ENCODE data around the gene COL5A1.
"Not testable (repeated sequence)": the region's sequence is repeated elsewhere in the genome, so short reads cannot be mapped to it uniquely, and the experiment has no call there.

COL5A1 gene

DNA sequence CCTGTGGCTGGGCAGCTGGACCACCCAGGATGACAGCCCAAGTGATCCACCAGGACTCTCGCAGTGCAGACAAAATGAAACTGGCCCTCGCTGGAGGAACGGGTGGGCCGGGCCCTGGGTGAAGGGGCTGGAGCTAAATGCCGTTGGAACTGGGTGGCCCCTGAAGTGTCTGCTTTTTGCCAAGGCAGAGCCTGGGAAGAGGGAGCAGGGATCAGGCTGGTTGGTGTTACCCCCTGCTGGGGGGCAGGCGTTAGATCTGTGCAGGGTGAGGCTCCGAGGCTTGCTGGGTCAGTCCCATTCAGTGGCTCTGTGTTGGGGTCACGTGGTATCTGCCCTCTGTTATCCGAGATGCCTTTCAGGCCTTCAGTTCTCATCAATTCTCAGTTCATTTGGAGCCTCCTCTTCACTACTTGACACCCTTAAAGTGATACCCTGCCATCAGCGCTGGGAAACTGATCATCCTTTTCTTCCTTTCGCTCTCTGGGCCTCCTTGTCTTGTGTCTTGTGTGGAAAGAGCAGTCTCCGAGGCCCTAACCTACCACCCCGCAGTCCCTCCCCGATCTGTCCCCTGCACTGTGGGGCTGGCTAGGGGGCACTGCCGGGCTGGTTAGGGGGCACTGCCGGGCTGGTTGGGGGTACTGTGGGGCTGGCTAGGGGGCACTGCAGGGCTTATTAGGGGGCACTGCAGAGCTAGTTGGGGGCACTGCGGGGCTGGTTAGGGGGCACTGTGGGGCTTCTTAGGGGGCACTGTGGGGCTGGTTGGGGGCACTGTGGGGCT is 37.3 kb downstream of the COL5A1 start:
- DNase-seq (ENCODE audit: low spot score), result no peak

DNA sequence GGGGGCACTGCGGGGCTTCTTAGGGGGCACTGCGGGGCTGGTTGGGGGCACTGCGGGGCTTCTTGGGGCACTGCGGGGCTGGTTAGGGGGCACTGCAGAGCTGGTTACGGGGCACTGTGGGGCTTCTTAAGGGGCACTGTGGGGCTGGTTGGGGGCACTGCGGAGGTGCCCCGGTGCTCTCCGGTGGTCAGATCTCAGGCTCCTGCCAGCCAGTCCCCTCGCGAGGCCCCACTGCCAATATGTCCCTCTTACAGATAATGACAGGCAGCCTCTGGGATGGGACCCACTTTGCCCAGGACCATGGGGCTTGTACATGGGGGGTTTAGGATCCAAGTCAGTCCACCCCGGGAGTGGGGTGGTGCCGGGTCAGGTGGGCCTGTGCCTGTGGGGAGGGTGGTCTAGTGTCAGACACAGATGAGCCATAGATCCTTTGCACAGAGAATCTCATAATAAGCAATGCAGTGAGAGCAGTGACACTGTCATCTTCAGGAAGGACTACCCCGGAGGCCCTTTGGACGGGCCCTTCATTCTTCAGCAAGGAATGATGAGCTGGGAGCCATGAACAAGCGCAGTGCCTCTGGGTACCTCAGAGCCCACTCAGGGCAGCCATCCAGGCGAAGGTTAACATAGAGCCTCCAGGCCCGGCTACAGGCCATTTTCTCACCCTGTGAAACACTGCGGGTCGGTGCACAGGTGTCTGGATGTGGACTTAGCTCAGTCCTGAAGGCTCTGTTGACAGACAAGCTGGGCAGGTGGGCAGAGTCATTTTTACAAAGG is 38.2 kb downstream of the COL5A1 start:
- no peak for DNase-seq (ENCODE audit: low spot score)

DNA sequence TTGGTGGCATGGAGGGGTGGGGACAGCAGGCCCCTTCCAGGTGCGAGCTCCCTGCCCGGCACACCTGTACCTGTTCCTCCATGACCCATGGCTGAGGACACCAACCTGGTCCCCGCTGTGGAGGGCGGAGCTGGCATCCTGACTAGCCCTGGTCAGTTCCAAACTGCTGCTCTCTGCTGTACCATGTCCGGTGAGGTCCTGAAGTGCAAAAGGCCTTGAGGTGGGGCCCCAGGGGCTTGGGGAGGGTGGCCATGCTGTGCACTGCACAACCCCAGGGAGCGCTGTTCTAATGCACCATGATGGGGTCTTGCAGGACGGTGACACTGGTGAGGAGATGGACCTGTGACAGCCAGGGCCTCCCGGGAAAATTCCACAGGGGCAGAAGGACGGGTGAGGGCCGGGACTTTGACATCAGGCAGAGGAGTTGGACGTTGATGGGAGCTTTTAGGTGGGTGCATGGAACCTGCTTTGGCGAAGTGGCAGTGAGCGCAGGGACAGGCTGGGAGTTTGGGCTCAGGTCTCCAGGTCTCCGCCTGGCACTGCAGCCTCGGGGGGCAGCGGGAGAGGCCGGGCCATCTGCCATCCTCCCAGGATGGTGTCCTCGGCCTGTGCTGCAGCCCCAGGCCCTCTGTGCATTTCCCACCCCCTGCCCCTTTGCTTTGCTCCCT is 38.9 kb downstream of the COL5A1 start:
- DNase-seq (ENCODE audit: low spot score), result no peak

DNA sequence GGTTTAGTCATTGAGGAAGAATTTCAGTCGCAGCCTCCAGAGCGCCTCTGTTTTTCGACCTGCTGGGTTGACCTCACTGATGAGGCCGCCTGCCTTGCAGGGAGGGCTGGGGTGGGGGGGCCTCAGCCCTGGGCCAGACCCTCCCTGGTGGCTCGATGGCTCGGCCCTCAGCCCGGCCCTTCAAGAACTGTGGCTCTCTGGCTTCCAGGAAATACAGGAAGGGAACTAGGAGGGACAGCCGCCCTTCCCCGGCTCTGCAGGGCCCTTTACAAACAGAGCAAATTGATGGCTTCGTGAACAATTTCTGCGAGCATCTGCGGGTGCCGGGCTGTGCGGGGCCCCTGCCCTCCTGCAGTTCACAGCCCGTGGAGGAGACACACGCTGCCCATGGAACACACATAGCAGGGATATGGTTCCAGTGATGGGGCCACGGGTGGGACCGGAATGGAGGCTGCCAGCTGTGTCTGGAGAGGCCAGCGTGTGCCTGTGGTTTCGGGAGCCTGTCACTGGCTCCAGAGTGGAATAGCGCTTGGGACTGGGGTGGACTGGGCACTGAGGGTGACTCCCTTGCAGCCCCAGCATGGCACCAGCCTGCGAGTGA is 39.6 kb downstream of the COL5A1 start:
- DNase-seq (ENCODE audit: low spot score), result no peak

DNA sequence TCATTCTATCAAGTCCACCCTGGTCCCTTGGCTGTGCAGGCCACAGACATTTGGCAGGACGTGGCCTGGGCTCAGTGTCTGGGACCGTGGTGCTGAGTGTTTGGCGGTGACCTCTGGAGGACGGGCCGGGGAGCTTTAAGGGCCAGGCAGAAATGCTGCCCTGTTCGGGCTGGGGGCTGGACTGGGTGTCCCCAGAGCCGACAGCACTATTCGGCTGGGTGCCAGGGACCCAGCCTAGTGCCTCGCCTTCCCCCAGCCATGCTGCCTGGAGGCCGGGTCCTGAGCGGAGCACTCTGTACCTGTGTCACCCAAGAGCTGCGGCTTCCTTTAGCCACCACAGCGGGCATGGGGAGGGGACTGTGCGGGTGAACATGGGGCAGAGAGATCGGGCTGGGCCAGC is 40.4 kb downstream of the COL5A1 start:
- no peak for DNase-seq (ENCODE audit: low spot score)

DNA sequence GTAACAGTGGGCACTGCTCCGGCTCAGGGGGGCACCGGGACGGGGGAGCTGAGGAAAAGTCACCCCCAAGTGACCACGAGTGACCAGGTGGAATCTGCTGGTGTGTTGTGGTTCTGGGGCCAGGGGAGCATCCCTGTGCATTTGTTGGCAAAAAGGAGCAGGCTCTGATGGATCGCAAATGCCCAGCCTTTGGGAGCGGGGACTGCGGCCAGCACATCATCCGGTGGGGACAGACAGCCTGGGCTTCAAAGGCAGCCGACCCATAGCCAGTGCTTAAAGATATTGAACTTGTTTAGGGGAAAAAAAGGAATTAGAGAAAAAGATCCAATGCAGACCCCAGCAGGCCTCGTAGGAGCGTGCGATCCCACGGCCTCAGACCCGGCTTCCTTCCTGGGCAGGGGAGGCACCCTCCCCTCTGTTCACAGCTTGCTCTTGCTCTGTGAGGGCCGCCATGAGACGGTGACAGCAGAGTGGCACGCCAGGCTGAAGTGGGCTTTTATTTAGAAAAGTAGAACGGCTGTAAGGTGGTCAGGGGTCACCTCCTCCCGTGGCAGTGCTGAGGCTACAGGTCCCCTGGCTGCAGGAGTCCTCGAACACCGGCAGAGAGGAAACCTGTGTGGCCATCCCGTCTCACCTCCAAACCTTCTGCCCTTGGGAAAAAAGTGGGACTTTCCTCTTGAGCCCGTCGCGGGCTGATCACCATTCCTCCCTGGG is 41.2 kb downstream of the COL5A1 start:
- no peak for DNase-seq (ENCODE audit: low spot score)

DNA sequence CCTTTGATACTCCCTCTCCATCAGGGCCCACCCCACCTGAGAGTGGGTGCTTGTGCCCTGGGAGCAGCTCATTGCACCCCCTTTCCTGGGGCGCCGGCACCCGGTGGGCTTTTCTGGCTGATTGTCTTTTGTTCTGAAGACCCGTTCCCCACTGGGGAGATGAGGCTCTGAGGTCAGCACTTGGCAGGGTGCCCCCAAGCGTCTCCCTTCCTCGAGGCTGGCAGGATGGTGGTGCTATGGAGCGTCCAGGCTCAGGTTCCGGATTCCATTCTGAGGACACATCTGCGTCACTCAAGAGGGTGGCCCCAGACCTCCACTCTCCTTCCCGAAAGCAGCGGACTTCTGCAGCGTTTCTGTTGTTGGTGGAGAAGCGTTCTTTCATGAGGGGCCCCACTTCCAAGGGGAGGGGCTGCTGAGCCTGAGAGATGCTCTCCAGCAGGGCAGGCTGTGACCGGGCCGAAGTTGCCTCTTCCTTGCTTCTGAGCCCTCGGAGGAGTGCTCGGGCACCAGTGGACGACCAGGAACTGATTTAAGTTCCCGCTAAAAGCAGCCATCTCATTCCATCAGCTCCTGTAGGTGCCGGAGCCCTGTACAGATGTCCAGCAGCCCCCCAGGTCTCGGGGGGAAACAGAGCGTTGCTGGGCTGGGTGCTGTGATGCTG is 42.2 kb downstream of the COL5A1 start:
- DNase-seq (ENCODE audit: low spot score), result no peak

DNA sequence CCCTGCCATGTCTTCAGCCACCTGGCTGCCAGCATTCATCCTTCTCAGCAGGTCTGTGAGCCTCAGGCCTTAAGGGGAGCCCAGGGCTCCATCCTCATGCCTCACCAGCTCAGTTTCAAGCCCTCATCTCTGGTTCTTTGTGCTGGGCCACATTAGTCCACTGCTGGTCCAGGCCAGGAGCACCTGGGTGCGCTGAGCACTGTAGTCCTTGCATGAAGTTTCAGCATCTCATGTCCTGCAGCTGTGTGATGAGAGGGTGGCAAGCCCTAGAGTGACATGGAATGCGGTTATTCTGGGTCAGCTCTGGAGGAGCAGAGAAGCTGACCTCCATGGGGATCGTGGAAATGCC is 42.7 kb downstream of the COL5A1 start:
- DNase-seq (ENCODE audit: low spot score), result no peak

DNA sequence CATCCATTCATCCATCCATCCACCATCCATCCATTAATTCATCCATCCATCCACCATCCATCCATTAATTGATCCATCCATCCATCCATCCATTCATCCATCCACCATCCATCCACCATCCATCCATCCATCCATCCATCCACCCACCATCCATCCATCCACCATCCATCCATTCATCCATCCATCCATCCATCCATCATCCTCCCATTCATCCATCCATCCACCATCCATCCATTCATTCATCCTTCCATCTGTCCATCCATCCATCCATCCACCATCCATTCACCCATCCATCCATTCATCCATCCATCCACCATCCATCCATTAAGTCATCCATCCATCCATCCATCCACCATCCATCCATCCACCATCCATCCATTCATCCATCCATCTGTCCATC is 43.3 kb downstream of the COL5A1 start:
- not testable (repeated sequence) for DNase-seq (ENCODE audit: low spot score)

DNA sequence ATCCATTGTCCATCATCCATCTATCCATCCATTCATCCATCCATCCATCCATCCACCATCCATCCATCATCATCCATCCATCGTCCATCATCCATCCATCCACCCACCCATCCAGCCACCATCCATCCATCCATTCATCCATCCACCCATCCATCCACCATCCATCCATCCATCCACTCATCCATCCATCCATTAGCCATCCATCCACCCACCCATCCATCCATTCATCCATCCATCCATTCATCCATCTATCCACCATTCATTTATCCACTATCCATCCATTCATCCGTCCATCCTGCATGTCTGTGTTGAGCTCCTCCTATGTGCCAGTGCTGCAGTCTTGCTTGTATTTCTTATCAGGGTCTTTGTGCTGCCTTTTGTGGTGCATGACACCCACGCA is 44.2 kb downstream of the COL5A1 start:
- no peak for DNase-seq (ENCODE audit: low spot score)

DNA sequence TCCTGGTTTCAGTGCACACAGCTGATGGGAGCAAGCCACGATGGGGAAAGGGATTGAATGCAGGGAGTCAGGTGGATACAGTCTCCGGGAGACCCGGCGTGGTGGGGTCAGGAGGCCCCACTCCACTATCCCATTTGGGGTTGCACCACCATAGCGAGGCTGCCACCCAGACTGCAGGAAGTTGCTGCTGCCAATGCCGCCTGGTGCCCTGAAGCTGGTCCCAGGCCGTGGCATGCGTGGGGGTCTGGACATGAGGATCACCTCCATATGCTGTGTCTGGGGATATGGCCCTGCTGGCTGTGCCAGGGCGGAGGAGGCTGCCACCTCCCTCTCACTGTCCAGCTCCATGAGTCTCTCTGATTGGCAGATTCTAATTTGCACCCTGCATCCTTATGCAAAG is 45.3 kb downstream of the COL5A1 start:
- DNase-seq (ENCODE audit: low spot score), result no peak

DNA sequence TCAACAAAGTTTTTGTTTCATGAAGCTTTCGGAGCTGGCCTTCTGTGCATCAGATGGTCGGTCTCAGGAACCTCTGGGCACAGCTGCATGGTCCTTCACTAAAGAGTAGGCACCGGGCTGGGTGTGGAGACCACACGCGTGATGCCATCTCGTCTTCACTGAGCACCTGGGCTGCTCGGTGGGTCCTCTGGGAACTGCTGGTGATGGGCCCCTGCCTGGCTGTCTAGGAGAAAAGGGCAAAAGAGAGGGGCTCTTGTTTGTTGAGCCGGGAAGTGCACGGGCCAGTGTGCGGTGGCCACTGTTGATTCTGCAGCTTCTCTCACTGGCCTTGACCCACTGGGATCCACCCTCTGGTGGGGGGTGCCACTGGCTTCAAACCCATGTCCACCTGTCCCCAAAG is 46.0 kb downstream of the COL5A1 start:
- DNase-seq (ENCODE audit: low spot score), result no peak

DNA sequence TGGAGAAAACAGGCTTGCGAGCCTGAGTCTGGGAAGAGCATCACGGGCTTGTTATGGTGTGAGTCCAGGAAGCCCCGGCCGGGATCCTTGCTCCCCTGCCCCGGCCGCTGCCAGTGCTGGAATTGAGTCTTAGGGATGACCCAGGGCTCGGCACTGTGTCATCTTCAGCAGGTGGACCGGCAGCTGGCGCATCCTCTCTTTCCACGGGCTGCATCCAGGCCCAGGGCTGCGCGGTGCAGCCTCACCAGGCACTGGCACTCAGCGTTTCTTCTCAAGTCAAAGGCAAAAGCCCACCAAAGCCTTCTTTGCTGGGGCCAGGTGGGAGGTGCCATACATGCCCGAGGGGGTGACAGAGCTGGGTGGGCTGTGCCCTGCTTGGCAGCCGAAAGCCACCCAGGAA is 46.6 kb downstream of the COL5A1 start:
- no peak for DNase-seq (ENCODE audit: low spot score)

DNA sequence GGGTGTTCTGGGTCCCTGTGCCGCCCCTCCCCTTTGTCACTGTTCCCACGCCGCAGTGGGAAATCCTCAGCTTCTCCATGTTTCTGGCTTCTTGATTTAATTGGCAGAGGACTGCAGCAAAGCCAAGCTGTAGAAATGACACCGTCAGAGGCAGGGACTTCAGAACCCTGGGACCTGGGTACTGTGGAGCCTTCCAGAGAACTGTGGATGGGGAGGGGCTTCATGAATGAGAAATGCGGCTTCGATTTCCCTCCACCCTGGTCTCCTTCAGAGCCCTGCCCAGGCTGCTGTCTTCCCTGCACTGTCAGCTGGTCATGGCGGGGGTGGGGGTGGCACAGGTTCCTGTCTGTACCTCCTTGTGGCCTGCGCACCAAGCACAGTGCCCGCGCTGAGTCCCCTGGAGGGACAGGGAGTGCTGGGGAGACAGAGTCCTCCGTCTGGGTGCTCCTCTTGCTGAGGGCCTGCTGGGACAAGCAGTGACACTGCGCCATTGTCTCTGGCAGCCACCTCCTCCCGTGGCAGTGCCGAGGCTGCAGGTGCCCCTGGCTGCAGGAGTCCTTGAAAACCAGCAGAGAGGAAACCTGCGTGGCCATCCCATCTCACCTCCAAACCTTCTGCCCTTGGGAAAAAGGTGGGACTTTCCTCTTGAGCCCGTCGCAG is 47.2 kb downstream of the COL5A1 start:
- no peak for DNase-seq (ENCODE audit: low spot score)

DNA sequence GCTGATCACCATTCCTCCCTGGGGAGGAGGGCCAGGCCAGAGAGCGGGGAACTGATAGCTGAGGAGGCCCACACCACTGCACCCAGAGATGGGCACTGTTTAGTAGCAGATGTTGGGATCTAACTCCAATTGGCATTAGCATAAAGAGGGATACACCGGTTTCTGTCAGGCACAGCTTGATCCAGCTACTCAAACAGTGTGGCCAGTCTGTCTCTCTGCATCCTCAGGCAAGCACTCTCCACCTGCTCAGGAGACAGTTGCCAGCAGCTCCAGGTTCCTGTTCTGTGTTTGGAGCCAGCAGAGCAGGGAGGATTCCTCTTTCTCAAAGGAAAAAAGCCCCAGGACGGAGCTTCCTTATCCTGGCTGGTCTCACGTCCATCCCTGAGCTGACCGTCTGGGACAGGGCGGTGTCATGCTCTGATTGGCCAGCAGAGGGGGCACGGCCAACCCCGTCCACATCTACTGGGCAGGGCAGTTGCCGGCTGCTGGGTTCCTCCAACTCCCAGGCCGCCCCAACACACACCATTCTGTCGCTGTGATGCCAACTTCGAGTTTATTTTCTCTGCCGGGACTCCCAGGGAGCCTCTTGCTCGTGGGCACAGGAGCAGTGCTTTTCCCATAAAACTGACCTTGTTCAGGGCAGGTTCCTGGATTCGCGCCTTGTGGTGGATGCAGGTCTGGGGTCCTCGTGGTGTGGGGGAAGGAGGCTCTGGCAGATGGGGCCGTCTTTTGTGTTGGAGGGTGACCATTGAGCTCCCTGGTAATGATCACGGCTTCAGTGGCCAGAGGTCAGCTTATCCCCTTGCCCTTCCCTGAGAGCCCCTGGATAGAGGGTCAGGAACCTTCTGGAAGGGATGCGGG is 47.9 kb downstream of the COL5A1 start:
- peak; percentile 72 for DNase-seq (ENCODE audit: low spot score)

DNA sequence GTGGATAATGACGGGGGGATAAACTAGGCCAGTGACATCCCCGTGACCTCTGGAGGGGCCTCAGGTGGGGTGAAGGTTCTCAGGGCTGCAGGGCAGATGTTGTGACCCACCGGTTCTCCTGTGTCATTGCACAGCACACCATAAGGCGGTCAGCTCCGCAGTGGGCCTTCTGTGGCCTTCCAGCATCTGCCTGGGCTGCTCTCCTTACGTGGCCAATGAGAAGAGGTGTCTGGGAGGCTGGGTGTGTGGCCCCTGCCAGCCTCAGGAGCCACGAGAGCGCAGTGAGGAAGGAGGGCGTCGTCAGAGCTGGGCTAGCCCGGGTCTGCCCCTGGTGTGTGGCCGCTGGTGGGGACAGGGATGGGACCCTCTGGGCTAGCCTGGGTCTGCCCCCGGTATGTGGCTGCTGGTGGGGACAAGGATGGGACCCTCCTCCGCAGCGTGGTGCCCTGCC is 48.7 kb downstream of the COL5A1 start:
- DNase-seq (ENCODE audit: low spot score), result no peak

DNA sequence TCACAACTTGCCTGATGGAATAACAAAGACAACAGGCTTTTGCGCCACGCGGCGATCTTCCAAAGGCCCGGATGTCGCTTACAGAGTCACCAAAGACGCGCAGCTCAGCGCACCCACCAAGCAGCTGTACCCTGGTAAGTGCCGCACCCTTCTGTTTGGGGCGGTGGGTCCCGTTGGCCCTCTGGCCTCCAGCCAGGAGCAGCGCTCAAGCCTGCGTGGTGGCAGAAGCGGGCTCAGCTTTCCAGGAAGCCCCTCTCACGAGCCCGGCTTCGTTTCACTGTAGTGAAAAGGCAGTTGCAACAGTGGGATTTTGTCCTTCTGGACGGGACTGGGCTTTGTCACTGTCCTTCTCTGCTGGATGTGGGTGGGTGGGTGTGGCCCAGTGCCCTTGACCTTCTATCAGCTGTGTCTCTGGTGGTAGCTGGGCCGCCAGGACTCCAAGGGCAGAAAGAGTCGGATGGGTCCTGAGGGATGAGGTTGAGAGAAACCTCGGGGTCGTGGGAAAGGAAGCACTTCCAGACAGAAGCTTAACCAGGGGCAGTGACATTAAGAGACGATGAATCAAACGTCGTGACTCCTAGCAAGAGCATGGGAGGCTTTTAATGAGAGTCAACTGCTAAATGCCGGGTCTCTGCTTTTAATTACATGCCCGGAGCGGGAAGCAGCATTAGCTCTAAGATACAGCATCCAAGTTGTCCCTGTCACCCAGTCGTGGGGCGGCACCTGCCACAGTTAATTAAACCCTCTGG is 49.5 kb downstream of the COL5A1 start:
- DNase-seq (ENCODE audit: low spot score), result no peak

DNA sequence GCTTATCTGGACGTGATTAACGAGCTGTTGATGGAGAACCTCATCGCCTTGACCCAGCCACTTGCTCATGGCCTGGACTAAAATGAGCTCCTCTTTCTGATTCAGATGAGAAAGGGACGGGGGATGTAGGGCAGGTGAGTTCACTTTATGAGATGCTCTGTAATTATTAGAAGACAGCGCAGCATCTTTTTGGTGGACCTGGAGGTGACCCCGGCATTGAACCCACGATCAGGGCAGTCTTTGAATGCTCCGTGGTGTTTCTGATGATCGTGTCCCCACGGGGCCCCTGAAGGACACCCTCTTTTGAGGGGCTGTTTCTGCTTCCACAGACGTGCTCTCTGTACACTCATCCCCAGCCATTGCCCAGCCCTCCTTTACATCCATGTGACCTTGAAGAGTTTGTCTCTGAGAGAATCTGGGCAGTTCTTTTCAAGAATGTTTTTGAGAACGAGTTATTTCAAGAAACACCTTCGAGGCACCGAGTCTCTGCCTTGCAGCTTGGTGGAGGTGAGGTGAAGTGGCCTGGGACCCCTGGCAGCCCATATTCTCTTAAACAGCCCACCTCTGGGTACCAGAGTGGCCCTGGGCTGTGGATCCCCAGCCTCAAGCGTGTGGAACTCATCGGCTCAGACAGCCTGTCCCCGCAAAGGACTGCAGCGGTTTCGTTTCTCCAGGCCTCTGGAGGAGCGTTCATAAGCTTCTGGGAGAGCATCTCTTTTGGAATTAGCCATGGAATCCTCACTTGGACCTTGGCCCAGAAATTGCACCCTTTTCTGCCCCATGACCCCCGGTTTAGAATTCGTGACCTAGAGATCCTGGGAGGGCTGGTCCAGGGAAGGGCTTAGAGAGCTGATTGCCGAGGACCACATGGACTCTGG is 50.3 kb downstream of the COL5A1 start:
- DNase-seq (ENCODE audit: low spot score), result no peak

All from D341Med (cell line).